NB4 (cell line): ENCODE measurements around the gene PPP2R3C.

Experiments
- DNase-seq: peaks from one replicate; pipeline ENCODE4 v3.0.0; 2010; ENCODE audit warnings: low read depth
- H3K4me3 ChIP-seq: one replicate; pipeline ENCODE4 v1.5.1; 2011; ENCODE audit warnings: mild to moderate bottlenecking, low read depth, low read length, moderate library complexity
- MAX ChIP-seq: IDR thresholded peaks from 2 replicates; pipeline ENCODE4 v1.6.1; 2011; ENCODE audit warnings: low read depth, low read length
- MYC ChIP-seq: IDR thresholded peaks from 2 replicates; pipeline ENCODE4 v1.6.1; 2011; ENCODE audit warnings: low read depth, low read length
- POLR2A ChIP-seq: IDR thresholded peaks from 2 replicates; pipeline ENCODE4 v1.6.1; 2011; ENCODE audit warnings: mild to moderate bottlenecking; ENCODE audit not compliant: insufficient read length; ENCODE audit errors: extremely low read depth
- TF ChIP-seq, protein P1 (sequence below): IDR thresholded peaks from one replicate; pipeline ENCODE4 v1.5.1; 2012; ENCODE audit warnings: low read depth, low read length

Gene PPP2R3C

DNA sequence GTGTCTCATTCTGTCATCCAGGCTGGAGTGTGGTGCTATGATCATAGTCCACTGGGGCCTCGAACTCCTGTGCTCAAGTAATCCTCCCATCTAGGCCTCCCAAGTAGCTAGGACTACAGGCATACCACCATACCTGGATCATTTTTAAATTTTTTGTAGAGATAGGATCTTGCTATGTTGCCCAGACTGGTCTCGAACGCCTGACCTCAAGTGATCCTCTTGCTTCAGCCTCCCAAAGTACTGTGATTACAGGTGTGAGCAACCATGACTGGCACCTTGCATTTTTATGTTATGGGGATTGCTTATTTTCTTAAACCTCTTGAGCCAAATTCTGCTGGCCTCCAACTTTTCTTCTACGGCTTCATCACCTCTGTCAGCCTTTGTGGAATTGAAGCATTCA, 27.4 kb upstream of the PPP2R3C start:
- H3K4me3 ChIP-seq = no peak overlapping the region
- TF ChIP-seq MYC (no peak), POLR2A (no peak), MAX (no peak)
- TF ChIP-seq, protein P1, sequence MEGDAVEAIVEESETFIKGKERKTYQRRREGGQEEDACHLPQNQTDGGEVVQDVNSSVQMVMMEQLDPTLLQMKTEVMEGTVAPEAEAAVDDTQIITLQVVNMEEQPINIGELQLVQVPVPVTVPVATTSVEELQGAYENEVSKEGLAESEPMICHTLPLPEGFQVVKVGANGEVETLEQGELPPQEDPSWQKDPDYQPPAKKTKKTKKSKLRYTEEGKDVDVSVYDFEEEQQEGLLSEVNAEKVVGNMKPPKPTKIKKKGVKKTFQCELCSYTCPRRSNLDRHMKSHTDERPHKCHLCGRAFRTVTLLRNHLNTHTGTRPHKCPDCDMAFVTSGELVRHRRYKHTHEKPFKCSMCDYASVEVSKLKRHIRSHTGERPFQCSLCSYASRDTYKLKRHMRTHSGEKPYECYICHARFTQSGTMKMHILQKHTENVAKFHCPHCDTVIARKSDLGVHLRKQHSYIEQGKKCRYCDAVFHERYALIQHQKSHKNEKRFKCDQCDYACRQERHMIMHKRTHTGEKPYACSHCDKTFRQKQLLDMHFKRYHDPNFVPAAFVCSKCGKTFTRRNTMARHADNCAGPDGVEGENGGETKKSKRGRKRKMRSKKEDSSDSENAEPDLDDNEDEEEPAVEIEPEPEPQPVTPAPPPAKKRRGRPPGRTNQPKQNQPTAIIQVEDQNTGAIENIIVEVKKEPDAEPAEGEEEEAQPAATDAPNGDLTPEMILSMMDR = no peak
- DNase-seq = no peak

- H3K4me3 ChIP-seq = no peak overlapping the region
- DNase-seq = no peak
- TF ChIP-seq POLR2A (no peak), MAX (no peak), MYC (no peak)
- TF ChIP-seq, protein P1 = no peak
Observed at GRCh38 chr14:35147711-35148110, 25.9 kb upstream of the PPP2R3C start.

DNA sequence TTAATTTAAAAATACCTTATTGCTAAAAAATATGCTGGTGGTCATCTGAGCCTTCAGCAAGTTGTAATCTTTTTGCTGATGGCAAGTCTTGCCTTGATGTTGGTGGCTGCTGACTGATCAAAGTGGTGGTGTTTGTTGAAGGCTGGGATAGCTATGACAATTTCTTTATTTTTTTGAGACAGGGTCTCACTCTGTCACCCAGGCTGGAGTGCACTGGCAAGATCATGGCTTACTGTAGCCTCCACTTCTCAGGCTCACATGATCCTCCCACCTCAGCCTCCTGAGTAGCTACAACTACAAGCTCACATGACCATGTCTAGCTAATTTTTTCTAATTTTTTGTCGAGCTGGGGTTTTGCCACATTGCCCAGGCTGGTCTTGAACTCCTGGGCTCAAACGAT, 25.4 kb upstream of the PPP2R3C start:
- no peak for DNase-seq

DNA sequence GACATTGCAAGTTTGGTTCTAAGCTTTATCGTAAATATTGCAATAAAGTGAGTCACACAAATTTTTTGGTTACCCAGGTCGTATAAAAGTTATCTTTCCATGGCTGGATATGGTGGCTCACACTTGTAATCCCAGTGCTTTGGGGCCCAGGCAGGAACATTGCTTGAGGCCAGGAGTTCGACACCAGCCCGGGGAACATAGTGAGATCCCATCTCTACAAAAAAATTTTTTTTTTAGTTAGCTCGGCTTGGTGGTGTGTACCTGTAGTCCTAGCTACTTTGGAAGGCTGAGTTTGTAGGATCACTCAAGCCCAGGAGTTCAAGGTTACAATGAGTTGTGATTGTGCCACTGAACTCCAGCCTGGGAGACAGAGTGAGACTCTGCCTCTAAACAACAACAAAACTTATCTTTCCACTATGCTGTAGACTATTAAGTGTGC, 24.9 kb upstream of the PPP2R3C start:
- no peak for TF ChIP-seq MYC
- no peak for TF ChIP-seq POLR2A
- TF ChIP-seq, protein P1 = no peak
- no peak for TF ChIP-seq MAX
- H3K4me3 ChIP-seq = no peak overlapping the region
- DNase-seq = no peak

More for the DNA sequence above, 25.4 kb upstream of the PPP2R3C start:
- TF ChIP-seq MAX (no peak), POLR2A (no peak), MYC (no peak)
- TF ChIP-seq, protein P1 = no peak
- H3K4me3 ChIP-seq = no peak overlapping the region

- TF ChIP-seq MYC (no peak), POLR2A (no peak), MAX (no peak)
- TF ChIP-seq, protein P1 = no peak
- no peak overlapping the region for H3K4me3 ChIP-seq
- DNase-seq = no peak
Observed at GRCh38 chr14:35144029-35144428, 22.2 kb upstream of the PPP2R3C start.
